Gastrocnemius medialis (tissue), 4 donors: ENCODE results near the gene KLK7. TPM values are rescaled to one million over a fixed set of nuclear protein-coding genes. Genes with fewer than 3 reads are reported as not detected.

ENCODE experiments used
- ATAC-seq, 2 donors: fragments of 150-250 bp; one replicate each; pipeline ENCODE4 v1.9.1; 2016
- DNase-seq, 2 donors: peaks; one replicate each; pipeline ENCODE4 v3.0.0-alpha.2; 2019
- H3K27ac ChIP-seq, 4 donors: fragments of 200-600 bp; sonication (generic); 1 replicate in 1 of 4; 2 replicates in 3 of 4; pipeline ENCODE4 v1.5.1; 2016 to 2018; ENCODE audit warnings: mild to moderate bottlenecking in 2 of 4, moderate library complexity in 1 of 4
- H3K27me3 ChIP-seq, 3 donors: fragments of 200-600 bp; sonication (generic) in 2 of 3; 1 replicate in 1 of 3; 2 replicates in 2 of 3; pipeline versions ENCODE4 v1.5.1 to v1.6.0; 2016 to 2019; ENCODE audit warnings: mild to moderate bottlenecking in 1 of 3, moderate library complexity in 1 of 3
- H3K36me3 ChIP-seq, 2 donors: fragments of 200-600 bp; sonication (generic) in 1 of 2; one replicate each; pipeline ENCODE4 v1.5.1; 2017 to 2018
- H3K4me1 ChIP-seq, 2 donors: fragments of 200-600 bp; sonication (generic) in 1 of 2; one replicate each; pipeline ENCODE4 v1.5.1; 2016 to 2017; ENCODE audit warnings: mild to moderate bottlenecking in 2 of 2
- H3K4me3 ChIP-seq, 4 donors: fragments of 200-600 bp; sonication (generic) in 3 of 4; 1 replicate in 1 of 4; 2 replicates in 3 of 4; pipeline ENCODE4 v1.5.1; 2016 to 2019; ENCODE audit warnings: mild to moderate bottlenecking in 2 of 4
- H3K9me3 ChIP-seq, 3 donors: fragments of 200-600 bp; sonication (generic) in 2 of 3; 1 replicate in 1 of 3; 2 replicates in 2 of 3; pipeline ENCODE4 v1.5.1; 2016 to 2019
- CTCF ChIP-seq, 5 experiments: fragments of 450-650 bp in 3 of 5; fragments of 200-600 bp in 2 of 5; sonication (generic) in 2 of 5; IDR thresholded peaks in 4 of 5; conservative IDR thresholded peaks in 1 of 5; 1 replicate in 4 of 5; 2 replicates in 1 of 5; pipeline ENCODE4 v1.5.1; 2016 to 2019; ENCODE audit warnings: antibody characterized with exemption in 5 of 5, mild to moderate bottlenecking in 3 of 5, moderate library complexity in 3 of 5
- POLR2A ChIP-seq, 2 donors: fragments of 450-650 bp; IDR thresholded peaks; one replicate each; pipeline ENCODE4 v1.6.1; 2017; ENCODE audit warnings: antibody characterized with exemption in 2 of 2, mild to moderate bottlenecking in 2 of 2, moderate library complexity in 2 of 2
- in situ Hi-C, 4 donors: fragments of 200-750 bp; cut with MboI; loops; one replicate each; pipeline versions ENCODE4 v1.15.0 to v1.8.0; 2017; ENCODE audit warnings: low sequenced_read_pairs in 4 of 4
- intact Hi-C: fragments of 100-400 bp; cut with DNase I; formaldehyde crosslinking; loops from one replicate; pipeline ENCODE4 v1.15.1; 2023; ENCODE audit warnings: low total_unique reads
- total RNA-seq, 4 donors: library from RNA; depleted of rRNA; stranded (reverse); fragments of >200 nt; gene quantifications; one replicate each; pipeline versions ENCODE4 v1.1.0 to v1.2.3, GENCODE V29; 2016

Gene KLK7
- total RNA-seq, 4 donors from 2014 or later: not detected

DNA sequence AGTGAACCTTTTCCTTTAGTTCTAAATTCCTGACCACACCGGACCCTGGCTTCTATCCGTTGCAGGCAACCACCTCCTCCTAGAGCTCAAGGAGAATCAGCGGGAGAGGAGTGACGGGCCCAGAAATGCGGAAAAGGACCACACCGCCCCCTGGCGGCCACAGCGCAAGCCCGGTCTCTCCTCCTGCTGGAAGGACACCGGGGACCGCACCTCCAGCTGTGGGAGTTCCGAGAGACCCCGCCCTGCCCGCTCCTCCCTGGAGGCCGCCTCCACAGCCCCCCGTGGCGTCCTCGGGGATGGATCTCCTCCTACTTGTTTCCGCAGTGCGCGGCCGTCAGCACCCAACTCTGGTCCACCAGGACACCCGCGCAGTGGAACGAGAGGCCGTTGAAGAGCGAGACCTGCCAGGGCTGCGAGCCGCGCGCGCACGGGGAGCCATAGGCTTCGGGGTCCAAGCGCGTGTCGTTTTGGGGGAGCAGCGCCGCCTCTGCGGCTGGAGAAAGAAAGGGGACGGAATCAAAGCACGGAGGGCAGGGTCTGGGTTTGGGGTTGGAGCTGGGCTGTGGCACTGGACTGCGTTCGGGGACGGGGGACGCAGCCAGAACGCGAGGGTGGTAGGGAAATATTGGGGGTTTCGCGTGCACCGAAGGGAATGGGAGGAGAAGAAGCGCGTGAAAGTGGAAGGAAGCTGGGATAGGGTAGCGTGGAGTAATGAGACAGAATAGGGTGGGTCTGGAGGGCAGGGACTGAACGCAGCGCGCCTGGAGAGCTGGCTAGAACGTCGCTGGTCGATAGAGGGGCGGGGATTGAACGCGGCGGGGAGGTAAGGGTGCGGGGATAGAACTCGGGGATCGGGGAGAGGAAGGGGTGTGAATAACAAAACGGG lies 33.3 kb upstream of the KLK7 start:
- TF ChIP-seq POLR2A (IDR thresholded peaks at IDR 0.05): no peak
- TF ChIP-seq CTCF (IDR thresholded peaks at IDR 0.05 in 4 of 5, conservative IDR thresholded peaks at IDR 0.05 in 1 of 5): no peak
- H3K9me3 ChIP-seq: no peaks in the 10 kb centered on the region
- in situ Hi-C loops: no loop called here
- no peak for ATAC-seq
- H3K27ac ChIP-seq: no peak overlapping the region
- H3K27me3 ChIP-seq: peaks cover 26 to 43% (median 42%) of the 10 kb centered on the region in 3 donors
- peak overlapping the region in 1 of 4 donors; percentile 36 for H3K4me3 ChIP-seq
- H3K4me1 ChIP-seq: no peaks in the 10 kb centered on the region
- no peak for DNase-seq
- intact Hi-C loops: no loop called here
- H3K36me3 ChIP-seq: no peaks in the 10 kb centered on the region

GRCh38 chr19:51015691-51016267 lies 32.1 kb upstream of the KLK7 start:
- in situ Hi-C loops (no loop called here), intact Hi-C loops (no loop called here)
- no peak for ATAC-seq
- Histone ChIP-seq H3K4me1 (no peaks in the 10 kb centered on the region), H3K9me3 (no peaks in the 10 kb centered on the region), H3K27me3 (peaks cover 26 to 43% (median 42%) of the 10 kb centered on the region in 3 donors), H3K4me3 (no peak overlapping the region), H3K27ac (no peak overlapping the region), H3K36me3 (no peaks in the 10 kb centered on the region)
- TF ChIP-seq POLR2A (IDR thresholded peaks at IDR 0.05) (no peak), CTCF (IDR thresholded peaks at IDR 0.05 in 4 of 5, conservative IDR thresholded peaks at IDR 0.05 in 1 of 5) (no peak)
- DNase-seq: no peak

- DNase-seq: no peak
- intact Hi-C loops (no loop called here), in situ Hi-C loops (no loop called here)
- Histone ChIP-seq H3K36me3 (no peaks in the 10 kb centered on the region), H3K27ac (no peak overlapping the region), H3K27me3 (peaks cover 24 to 37% (median 36%) of the 10 kb centered on the region in 3 donors), H3K4me3 (no peak overlapping the region), H3K4me1 (no peaks in the 10 kb centered on the region), H3K9me3 (no peaks in the 10 kb centered on the region)
- TF ChIP-seq POLR2A (IDR thresholded peaks at IDR 0.05) (no peak), CTCF (IDR thresholded peaks at IDR 0.05 in 4 of 5, conservative IDR thresholded peaks at IDR 0.05 in 1 of 5) (no peak)
- no peak for ATAC-seq
Measured at GRCh38 chr19:51014242-51014641, 30.5 kb upstream of the KLK7 start.

DNA sequence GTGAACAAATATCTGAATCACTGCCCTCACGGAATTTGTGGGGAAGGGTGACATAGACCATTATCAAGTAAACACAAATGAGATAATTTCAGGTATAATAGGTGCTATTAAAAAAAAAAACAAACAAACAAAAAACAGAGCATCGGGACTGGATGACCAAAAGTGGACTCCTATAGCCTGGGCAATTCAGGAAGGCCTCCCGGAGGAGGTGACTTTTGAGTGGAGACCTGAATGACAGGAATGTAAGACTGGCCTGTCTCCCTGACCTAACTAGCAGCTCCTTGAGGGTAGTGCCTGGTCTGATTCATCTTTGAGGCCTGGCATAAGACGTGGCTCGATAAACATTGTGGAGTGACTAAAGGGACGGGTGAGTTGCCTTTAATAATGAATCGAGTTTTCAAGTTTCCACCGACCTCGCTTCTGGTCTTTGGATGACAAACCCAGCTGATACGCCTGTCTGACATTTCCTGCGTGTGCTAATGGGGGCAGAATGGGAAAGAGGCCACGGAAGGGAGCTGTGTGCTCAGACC lies 29.0 kb upstream of the KLK7 start:
- DNase-seq (no peak), ATAC-seq (no peak)
- Histone ChIP-seq H3K4me1 (no peaks in the 10 kb centered on the region), H3K9me3 (no peaks in the 10 kb centered on the region), H3K4me3 (no peak overlapping the region), H3K36me3 (no peaks in the 10 kb centered on the region), H3K27me3 (peaks cover 17 to 25% (median 24%) of the 10 kb centered on the region in 3 donors), H3K27ac (no peak overlapping the region)
- TF ChIP-seq CTCF (IDR thresholded peaks at IDR 0.05 in 4 of 5, conservative IDR thresholded peaks at IDR 0.05 in 1 of 5) (no peak), POLR2A (IDR thresholded peaks at IDR 0.05) (no peak)
- intact Hi-C loops (no loop called here), in situ Hi-C loops (no loop called here)
